Common myeloid progenitor, CD34-positive (primary cell): ENCODE data around the gene TSSK3. TPM values are rescaled to one million over a fixed set of nuclear protein-coding genes. Genes with fewer than 3 reads are reported as not detected.
A peak's percentile ranks its signal among the peaks of the same experiment; 100 is the strongest.

Source experiments
- CTCF ChIA-PET: fragments of 350-600 bp; sonication (Branson Sonifier 250); formaldehyde crosslinking; loops from one replicate; lab custom pipeline; 2021; ENCODE audit warnings: antibody characterized with exemption; lab: Charles Lee
- POLR2A ChIA-PET: fragments of 350-600 bp; sonication (Branson Sonifier 250); formaldehyde crosslinking; loops from one replicate; lab custom pipeline; 2021; ENCODE audit warnings: antibody characterized with exemption; lab: Charles Lee
- DNase-seq, 3 donors: peaks; one replicate each; pipeline versions ENCODE4 v3.0.0 to v3.0.0-alpha.2; 2013
- H3K27ac ChIP-seq, 2 experiments: 1 replicate in 1 of 2; 2 replicates in 1 of 2; pipeline ENCODE4 v1.7.0; 2013; ENCODE audit warnings: inconsistent platforms in 2 of 2, low read length in 2 of 2, mild to moderate bottlenecking in 2 of 2, low read depth in 1 of 2, moderate library complexity in 1 of 2; ENCODE audit not compliant: severe bottlenecking in 2 of 2, insufficient read depth in 1 of 2, poor library complexity in 1 of 2
- H3K27me3 ChIP-seq, 5 experiments: replicated peaks in 2 of 5; 1 replicate in 3 of 5; 2 replicates in 2 of 5; pipeline versions ENCODE4 v1.6.1 to v1.7.0; 2013; ENCODE audit warnings: low read length in 4 of 5, mild to moderate bottlenecking in 2 of 5, moderate library complexity in 2 of 5, inconsistent platforms in 1 of 5; ENCODE audit not compliant: insufficient read depth in 5 of 5, control insufficient read depth in 4 of 5
- H3K36me3 ChIP-seq, 4 experiments: 1 replicate in 2 of 4; 2 replicates in 2 of 4; pipeline versions ENCODE4 v1.6.1 to v1.7.0; 2013; ENCODE audit warnings: low read length in 3 of 4, control low read depth in 1 of 4, mild to moderate bottlenecking in 1 of 4; ENCODE audit not compliant: control insufficient read depth in 4 of 4, insufficient read depth in 4 of 4
- H3K4me1 ChIP-seq, 4 experiments: 1 replicate in 3 of 4; 2 replicates in 1 of 4; pipeline versions ENCODE4 v1.6.1 to v1.7.1; 2013; ENCODE audit warnings: low read length in 3 of 4, mild to moderate bottlenecking in 3 of 4, control low read depth in 1 of 4, inconsistent platforms in 1 of 4, moderate library complexity in 1 of 4; ENCODE audit not compliant: control insufficient read depth in 4 of 4, insufficient read depth in 4 of 4; ENCODE audit errors: control extremely low read depth in 1 of 4
- H3K4me3 ChIP-seq, 7 experiments: 1 replicate in 4 of 7; 2 replicates in 3 of 7; pipeline versions ENCODE4 v1.5.1 to v1.7.0; 2013; ENCODE audit warnings: mild to moderate bottlenecking in 7 of 7, low read length in 6 of 7, moderate library complexity in 6 of 7, inconsistent platforms in 2 of 7, low read depth in 2 of 7, control low read depth in 1 of 7; ENCODE audit not compliant: insufficient read depth in 4 of 7, control insufficient read depth in 1 of 7; ENCODE audit errors: extremely low read depth in 1 of 7
- H3K9me3 ChIP-seq, 5 experiments: 1 replicate in 4 of 5; 2 replicates in 1 of 5; pipeline versions ENCODE4 v1.6.1 to v1.7.1; 2013; ENCODE audit warnings: low read length in 4 of 5, mild to moderate bottlenecking in 2 of 5, inconsistent platforms in 1 of 5, low read depth in 1 of 5, moderate library complexity in 1 of 5; ENCODE audit not compliant: control insufficient read depth in 4 of 5, insufficient read depth in 2 of 5; ENCODE audit errors: control extremely low read depth in 1 of 5
- WGBS: methylation state at CpG from one replicate; pipeline ENCODE4 v1.1.5; 2013; ENCODE audit not compliant: insufficient coverage; 5-methylcytosine and 5-hydroxymethylcytosine counted together
- polyA plus RNA-seq: library from polyadenylated mRNA; unstranded; fragments of 120-200 nt; gene quantifications from one replicate; pipeline ENCODE4 v1.2.1, GENCODE V29; 2013

The TSSK3 gene, protein sequence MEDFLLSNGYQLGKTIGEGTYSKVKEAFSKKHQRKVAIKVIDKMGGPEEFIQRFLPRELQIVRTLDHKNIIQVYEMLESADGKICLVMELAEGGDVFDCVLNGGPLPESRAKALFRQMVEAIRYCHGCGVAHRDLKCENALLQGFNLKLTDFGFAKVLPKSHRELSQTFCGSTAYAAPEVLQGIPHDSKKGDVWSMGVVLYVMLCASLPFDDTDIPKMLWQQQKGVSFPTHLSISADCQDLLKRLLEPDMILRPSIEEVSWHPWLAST
- 3.4 TPM for polyA plus RNA-seq

DNA sequence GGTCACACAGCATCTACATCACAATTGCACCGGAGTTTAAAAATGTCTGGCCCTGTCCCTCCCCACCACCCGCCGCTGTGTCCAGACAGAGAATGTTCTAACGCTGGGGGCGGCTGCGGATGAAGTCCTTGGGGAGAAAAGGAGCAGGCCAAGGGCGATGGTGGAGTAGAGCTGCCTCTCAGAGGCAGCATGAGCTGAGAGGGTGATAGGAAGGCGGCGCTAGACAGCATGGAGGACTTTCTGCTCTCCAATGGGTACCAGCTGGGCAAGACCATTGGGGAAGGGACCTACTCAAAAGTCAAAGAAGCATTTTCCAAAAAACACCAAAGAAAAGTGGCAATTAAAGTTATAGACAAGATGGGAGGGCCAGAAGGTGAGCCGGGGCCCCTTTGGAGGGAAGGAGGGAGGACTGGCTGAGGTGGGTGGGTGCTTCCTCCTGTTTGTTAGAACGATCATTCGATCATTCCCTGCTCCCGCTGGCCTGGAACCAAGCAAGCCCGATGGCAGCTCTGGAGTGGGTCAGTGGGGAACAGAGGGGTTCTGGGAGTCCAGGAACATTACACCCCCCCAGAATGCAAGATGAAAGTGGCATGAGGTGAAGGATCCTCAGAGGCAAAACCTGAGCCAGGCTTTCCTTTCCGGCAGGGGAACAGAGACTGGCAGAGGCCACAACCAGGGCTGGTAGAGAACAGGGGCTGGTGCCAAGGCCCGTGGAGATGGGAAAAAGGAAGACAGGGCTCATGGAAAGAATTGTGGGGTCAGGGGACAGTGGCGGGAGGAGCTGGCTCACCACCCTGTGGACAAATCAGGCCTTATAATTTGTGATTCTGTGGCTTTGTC, at the start of gene TSSK3, which contains the start of gene FAM229A:
TSS of gene TSSK3 (plus strand) at position 66 of the 840 bp plus-strand sequence. CDS start at position 229, 163 bp downstream.
TSS of gene FAM229A (minus strand) at position 12 of the 840 bp plus-strand sequence. CDS start 394 bp downstream, outside the sequence.
- Histone ChIP-seq H3K4me1 (peaks cover 3 to 18% (median 15%) of the 10 kb centered on the region in 4 experiments), H3K36me3 (peaks cover 2 to 36% (median 34%) of the 10 kb centered on the region in 4 experiments), H3K27me3 (peaks cover 0 to 14% (median 2%) of the 10 kb centered on the region in 5 experiments), H3K9me3 (no peaks in the 10 kb centered on the region), H3K4me3 (peak within 1 kb of the TSS in 5 of 7 experiments; percentile 15 to 64 (median 54)), H3K27ac (no peak within 1 kb of the TSS)
- 87% methylated on average over 15 of the region's 17 CpGs for WGBS
- CTCF ChIA-PET, result interaction anchor here (0.6 to 2.9 kb wide), 10 partner anchors 8 to 147 kb away, joined by 3 to 14 read pairs (median 4); partner anchors contain the start of gene MARCKSL1
- POLR2A ChIA-PET, result interaction anchor here (1.9 to 2.9 kb wide), 2 partner anchors 10 to 27 kb away, joined by 7 to 13 read pairs; partner anchors contain the start of gene MARCKSL1
- no peak for DNase-seq

DNA sequence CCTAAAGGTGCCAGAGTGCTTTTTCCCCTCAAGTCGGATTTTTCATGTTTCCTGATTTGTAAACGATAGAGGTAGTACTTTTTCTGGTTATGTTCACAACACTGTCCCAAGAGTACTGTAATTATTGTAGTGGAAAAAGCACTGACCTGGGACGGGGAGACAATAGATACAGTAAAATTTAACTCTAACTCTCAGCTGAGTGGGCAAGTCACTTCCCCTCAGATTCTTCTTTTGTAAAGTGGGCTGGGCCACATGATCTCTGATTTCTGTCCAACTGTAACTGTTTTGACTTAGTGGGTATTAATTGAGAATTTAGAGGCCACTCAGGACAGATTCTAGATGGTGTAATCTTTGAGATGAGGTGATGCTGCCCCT, 45.4 kb upstream of the TSSK3 start:
- CTCF ChIA-PET, result interaction anchor here (1.3 to 2.7 kb wide), 3 partner anchors 11 to 110 kb away, joined by 3 to 12 read pairs (median 4); no protein-coding TSS in a partner anchor
- H3K27ac ChIP-seq, result no peak overlapping the region
- POLR2A ChIA-PET, result no interaction called here
- H3K4me1 ChIP-seq, result peaks cover 0 to 3% (median 0%) of the 10 kb centered on the region in 4 experiments
- H3K36me3 ChIP-seq, result peaks cover 7 to 45% (median 32%) of the 10 kb centered on the region in 4 experiments
- no peak overlapping the region for H3K4me3 ChIP-seq
- WGBS, result no CpG with 5 or more reads among the region's 3 CpGs
- no peak for DNase-seq
- H3K9me3 ChIP-seq, result no peaks in the 10 kb centered on the region
- no peaks in the 10 kb centered on the region for H3K27me3 ChIP-seq

DNA sequence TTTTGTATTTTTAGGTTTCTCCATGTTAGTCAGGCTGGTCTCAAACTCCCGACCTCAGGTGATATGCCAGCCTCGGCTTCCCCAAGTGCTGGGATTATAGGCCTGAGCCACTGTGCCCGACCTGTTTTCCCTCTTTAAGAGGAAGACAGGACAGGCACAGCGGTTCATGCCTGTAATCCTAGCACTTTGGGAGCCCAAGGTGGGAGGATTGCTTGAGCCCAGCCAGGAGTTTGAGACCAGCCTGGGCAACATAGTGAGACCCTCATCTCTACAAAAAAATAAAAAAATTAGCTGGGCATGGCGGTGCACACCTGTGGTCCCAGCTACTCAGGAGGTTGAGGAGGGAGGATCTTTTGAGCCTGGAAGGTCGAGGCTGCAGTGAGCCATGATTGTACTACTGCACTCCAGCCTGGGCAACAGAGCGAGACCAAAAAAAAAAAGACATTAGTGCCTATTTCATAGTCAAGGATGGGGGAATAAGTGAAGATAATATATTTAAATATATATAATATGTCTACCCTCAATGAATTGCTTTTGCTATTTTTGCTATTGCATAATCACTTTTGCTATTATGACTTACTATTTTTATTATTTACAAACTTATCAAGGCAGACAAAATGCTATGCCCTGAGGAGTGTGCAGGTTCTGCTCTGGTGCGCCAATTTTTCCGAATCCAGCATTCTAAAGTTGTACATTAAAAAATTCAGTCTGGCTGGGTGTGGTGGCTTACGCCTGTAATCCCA, 44.0 kb upstream of the TSSK3 start:
- Histone ChIP-seq H3K9me3 (no peaks in the 10 kb centered on the region), H3K4me3 (no peak overlapping the region), H3K27me3 (no peaks in the 10 kb centered on the region), H3K4me1 (peaks cover 0 to 5% (median 0%) of the 10 kb centered on the region in 4 experiments), H3K36me3 (peaks cover 7 to 54% (median 36%) of the 10 kb centered on the region in 4 experiments), H3K27ac (no peak overlapping the region)
- no peak for DNase-seq
- ChIA-PET CTCF (interaction anchor here (2.7 kb wide), 1 partner anchor 102 kb away, joined by 12 read pairs; no protein-coding TSS in a partner anchor), POLR2A (no interaction called here)
- 95% methylated on average over 6 of the region's 10 CpGs for WGBS

DNA sequence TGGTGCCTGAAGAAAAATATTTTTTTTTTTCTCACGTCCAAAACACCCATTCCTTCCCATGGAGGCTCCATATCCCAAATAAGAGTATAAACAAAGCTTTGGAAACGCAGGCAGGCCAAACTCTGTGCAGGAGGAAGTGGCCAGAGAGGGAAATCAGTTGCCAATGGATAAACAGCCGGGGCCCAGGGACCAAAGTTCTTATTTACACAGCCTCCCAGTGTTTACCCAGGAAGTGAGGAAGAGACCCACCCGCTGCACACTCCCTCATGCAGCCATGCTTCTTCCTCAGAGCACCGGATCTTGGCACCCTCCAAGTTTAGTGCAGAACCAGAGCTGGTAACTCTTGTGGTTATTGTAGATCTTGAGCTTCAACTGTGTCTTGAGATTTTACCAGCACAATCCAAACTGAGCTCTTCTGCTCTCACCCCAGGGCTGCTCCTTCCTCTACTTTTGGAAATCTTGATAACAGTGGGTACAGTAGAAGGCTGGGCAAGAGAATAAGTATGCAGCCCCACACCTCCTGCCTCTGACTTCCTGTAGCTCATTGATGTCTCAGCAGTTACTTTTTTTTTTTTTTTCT, 40.5 kb upstream of the TSSK3 start:
- Histone ChIP-seq H3K4me3 (no peak overlapping the region), H3K4me1 (peaks cover 0 to 5% (median 0%) of the 10 kb centered on the region in 4 experiments), H3K9me3 (no peaks in the 10 kb centered on the region), H3K27me3 (no peaks in the 10 kb centered on the region), H3K27ac (no peak overlapping the region), H3K36me3 (peaks cover 7 to 69% (median 51%) of the 10 kb centered on the region in 4 experiments)
- POLR2A ChIA-PET, result interaction anchor here (0.7 to 1.4 kb wide), 2 partner anchors 10 kb away, joined by 3 to 4 read pairs; no protein-coding TSS in a partner anchor
- 64% methylated on average over 2 of the region's 5 CpGs for WGBS
- DNase-seq, result no peak
- CTCF ChIA-PET, result interaction anchor here (0.8 to 2.8 kb wide), 11 partner anchors 9 to 106 kb away, joined by 3 to 9 read pairs (median 4); partner anchors contain the start of genes FAM229A, HDAC1 and TSSK3

DNA sequence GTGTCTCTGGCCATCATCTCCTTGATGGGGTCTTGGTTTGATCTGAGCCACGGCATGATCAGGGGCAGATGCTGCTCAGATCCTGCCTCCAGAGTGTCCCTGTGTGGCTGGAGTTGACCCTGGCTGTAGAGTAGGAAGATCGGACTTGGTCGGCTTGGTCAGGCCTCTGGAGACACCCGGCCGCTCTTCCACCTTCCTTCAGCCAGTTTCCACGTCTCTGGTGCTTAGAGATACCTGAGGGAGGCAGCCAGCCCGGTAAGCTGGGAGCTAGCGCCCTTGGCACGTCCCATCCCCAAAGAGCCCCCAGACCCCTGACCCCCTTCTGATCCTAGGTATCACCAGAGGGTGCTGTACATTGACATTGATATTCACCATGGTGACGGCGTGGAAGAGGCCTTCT, 35.1 kb upstream of the TSSK3 start:
- ChIA-PET POLR2A (no interaction called here), CTCF (no interaction called here)
- WGBS, result 97% methylated on average over 11 of the region's 11 CpGs
- Histone ChIP-seq H3K4me1 (no peaks in the 10 kb centered on the region), H3K9me3 (no peaks in the 10 kb centered on the region), H3K27ac (no peak overlapping the region), H3K36me3 (peaks cover 16 to 86% (median 70%) of the 10 kb centered on the region in 4 experiments), H3K27me3 (no peaks in the 10 kb centered on the region), H3K4me3 (no peak overlapping the region)
- DNase-seq, result no peak

DNA sequence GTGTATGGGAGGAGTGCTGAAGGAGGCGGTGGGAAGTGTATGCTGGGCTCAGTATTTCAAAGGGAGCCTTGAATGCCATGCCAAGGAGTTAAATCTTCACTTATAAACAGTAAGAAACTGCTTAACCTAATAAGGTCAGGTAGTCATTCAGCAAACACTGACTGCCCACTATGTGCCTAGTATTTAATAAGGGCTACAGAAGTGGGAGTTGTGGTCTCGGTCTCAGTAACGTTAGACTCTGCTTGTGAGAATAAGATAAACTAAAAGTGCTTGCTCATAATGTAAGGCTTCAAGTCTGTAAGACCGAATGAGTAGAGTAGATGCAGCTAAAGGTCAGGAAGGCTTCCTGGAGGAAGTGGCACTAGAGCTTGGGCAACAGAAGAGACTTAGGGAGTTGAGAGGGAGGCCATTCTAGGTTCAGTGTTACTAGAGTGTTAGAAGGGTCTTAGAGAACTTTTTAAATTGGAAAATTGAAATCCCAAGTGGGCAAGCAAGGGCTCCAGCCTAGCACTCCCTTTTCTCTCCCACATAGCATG, 32.3 kb upstream of the TSSK3 start:
- H3K4me3 ChIP-seq, result no peak overlapping the region
- no peak for DNase-seq
- no peaks in the 10 kb centered on the region for H3K27me3 ChIP-seq
- peaks cover 0 to 11% (median 11%) of the 10 kb centered on the region in 4 experiments for H3K4me1 ChIP-seq
- WGBS, result 96% methylated on average over 3 of the region's 4 CpGs
- peaks cover 21 to 85% (median 67%) of the 10 kb centered on the region in 4 experiments for H3K36me3 ChIP-seq
- ChIA-PET POLR2A (no interaction called here), CTCF (interaction anchor here (1.1 to 1.3 kb wide), 2 partner anchors 30 to 81 kb away, joined by 4 read pairs; no protein-coding TSS in a partner anchor)
- no peak overlapping the region for H3K27ac ChIP-seq
- no peaks in the 10 kb centered on the region for H3K9me3 ChIP-seq
